SK-N-SH (cell line): ENCODE measurements around the gene TIMM21. TPM values are rescaled to one million over a fixed set of nuclear protein-coding genes. Genes with fewer than 3 reads are reported as not detected.

Experiments
- CTCF ChIA-PET: fragments of 300-600, 350-600 bp; formaldehyde crosslinking; extraction: SDS; loops from one replicate; lab custom pipeline; 2021; lab: Yijun Ruan, JAX
- POLR2A ChIA-PET: fragments of 350-600 bp; sonication (Branson Sonifier 250); formaldehyde crosslinking; extraction: SDS; loops from one replicate; lab custom pipeline; 2020; ENCODE audit warnings: antibody characterized with exemption, inconsistent platforms; lab: Yijun Ruan, JAX
- DNase-seq: peaks from one replicate; pipeline ENCODE4 v3.0.0; 2012
- H2AFZ ChIP-seq: fragments of 200-600 bp; sonication (generic); 2 replicates; pipeline ENCODE4 v1.8.1; 2016; ENCODE audit warnings: antibody characterized with exemption, mild to moderate bottlenecking, low read depth
- H3F3A ChIP-seq: fragments of 200-600 bp; sonication (generic); replicated peaks from 2 replicates; pipeline ENCODE3; 2016; ENCODE audit warnings: antibody characterized with exemption, mild to moderate bottlenecking; ENCODE audit not compliant: insufficient read depth
- H3K27ac ChIP-seq, 2 experiments: fragments of 200-500 bp in 1 of 2; fragments of 200-600 bp in 1 of 2; sonication (Bioruptor generic) in 1 of 2; sonication (generic), shearing (Covaris generic) in 1 of 2; 2 replicates each; pipeline versions ENCODE4 v1.5.1 to v1.6.1; 2014 to 2016; ENCODE audit warnings: low read depth in 2 of 2, inconsistent platforms in 1 of 2, low read length in 1 of 2, mild to moderate bottlenecking in 1 of 2, mixed read lengths in 1 of 2
- H3K27me3 ChIP-seq: fragments of 200-600 bp; sonication (generic), shearing (Covaris generic); 2 replicates; pipeline ENCODE4 v1.6.1; 2016; ENCODE audit warnings: mixed run types; ENCODE audit not compliant: insufficient read depth
- H3K36me3 ChIP-seq, 2 experiments: fragments of 200-500 bp in 1 of 2; fragments of 200-600 bp in 1 of 2; sonication (Bioruptor generic) in 1 of 2; sonication (generic) in 1 of 2; replicated peaks in 1 of 2; 2 replicates each; pipeline versions ENCODE3 to v1.5.1; 2014 to 2016; ENCODE audit warnings: low read length in 1 of 2, mild to moderate bottlenecking in 1 of 2; ENCODE audit not compliant: insufficient read depth in 2 of 2, control insufficient read depth in 1 of 2
- H3K4me1 ChIP-seq, 2 experiments: fragments of 200-500 bp in 1 of 2; fragments of 200-600 bp in 1 of 2; sonication (Bioruptor generic) in 1 of 2; sonication (generic), shearing (Covaris generic) in 1 of 2; 2 replicates each; pipeline versions ENCODE4 v1.5.1 to v1.6.1; 2014 to 2016; ENCODE audit warnings: low read depth in 1 of 2, low read length in 1 of 2, mixed run types in 1 of 2; ENCODE audit not compliant: insufficient read depth in 2 of 2, control insufficient read depth in 1 of 2
- H3K4me2 ChIP-seq: fragments of 200-600 bp; sonication (generic), shearing (Covaris generic); 2 replicates; pipeline ENCODE4 v1.6.1; 2017; ENCODE audit warnings: mixed run types
- H3K4me3 ChIP-seq, 2 experiments: fragments of 200-500 bp in 1 of 2; fragments of 200-600 bp in 1 of 2; sonication (Bioruptor generic) in 1 of 2; sonication (generic), shearing (Covaris generic) in 1 of 2; 2 replicates each; pipeline versions ENCODE4 v1.5.1 to v1.8.1; 2014 to 2016; ENCODE audit warnings: low read depth in 2 of 2, inconsistent platforms in 1 of 2, low read length in 1 of 2, mild to moderate bottlenecking in 1 of 2, mixed read lengths in 1 of 2, moderate library complexity in 1 of 2
- H3K79me2 ChIP-seq: fragments of 200-600 bp; sonication (generic); 2 replicates; pipeline ENCODE4 v1.8.1; 2017; ENCODE audit warnings: mild to moderate bottlenecking; ENCODE audit not compliant: insufficient read depth
- H3K9ac ChIP-seq: fragments of 200-600 bp; sonication (generic); 2 replicates; pipeline ENCODE4 v1.6.1; 2017; ENCODE audit warnings: mixed run types
- H3K9me2 ChIP-seq: fragments of 200-600 bp; sonication (generic); 2 replicates; pipeline ENCODE4 v1.6.1; 2017; ENCODE audit warnings: mixed run types
- H3K9me3 ChIP-seq: fragments of 200-600 bp; sonication (generic); 2 replicates; pipeline ENCODE4 v1.6.1; 2017; ENCODE audit warnings: mixed run types, mild to moderate bottlenecking, moderate library complexity
- H4K20me1 ChIP-seq: fragments of 200-600 bp; sonication (generic); 2 replicates; pipeline ENCODE4 v1.6.1; 2017; ENCODE audit warnings: mild to moderate bottlenecking, mixed run types; ENCODE audit not compliant: insufficient read depth
- CHD2 ChIP-seq: fragments of 150-350 bp; IDR thresholded peaks from 2 replicates; pipeline ENCODE4 v1.6.1; 2018; ENCODE audit warnings: low read length; ENCODE audit not compliant: partially characterized antibody
- EP300 ChIP-seq, 2 experiments: IDR thresholded peaks; 2 replicates each; pipeline versions ENCODE4 v1.4.0 to v1.6.1; 2012; ENCODE audit warnings: borderline replicate concordance in 1 of 2, low read depth in 1 of 2, low read length in 1 of 2
- FOSL2 ChIP-seq: IDR thresholded peaks from 2 replicates; pipeline ENCODE4 v1.4.0; 2012; ENCODE audit warnings: low read depth, mild to moderate bottlenecking, moderate library complexity, borderline replicate concordance
- FOXJ3 ChIP-seq: sonication (generic); formaldehyde crosslinking; IDR thresholded peaks from 2 replicates; pipeline ENCODE4 v1.5.1; 2020; ENCODE audit warnings: mild to moderate bottlenecking, missing genetic modification reagents
- GABPA ChIP-seq: IDR thresholded peaks from 2 replicates; pipeline ENCODE4 v1.4.0; 2012; ENCODE audit warnings: low read depth, mild to moderate bottlenecking
- GATA2 ChIP-seq: sonication (generic); formaldehyde crosslinking; IDR thresholded peaks from 2 replicates; pipeline ENCODE4 v1.5.0; 2020; ENCODE audit warnings: mild to moderate bottlenecking, missing genetic modification reagents
- NFIC ChIP-seq: IDR thresholded peaks from 2 replicates; pipeline ENCODE4 v1.4.0; 2012; ENCODE audit warnings: borderline replicate concordance
- NRF1 ChIP-seq: IDR thresholded peaks from 2 replicates; pipeline ENCODE4 v1.6.1; 2012; ENCODE audit warnings: low read depth, mild to moderate bottlenecking, low read length
- RAD21 ChIP-seq: IDR thresholded peaks from 2 replicates; pipeline ENCODE4 v1.6.1; 2012; ENCODE audit warnings: mild to moderate bottlenecking, low read length
- RXRA ChIP-seq: IDR thresholded peaks from 2 replicates; pipeline ENCODE4 v1.4.0; 2012; ENCODE audit warnings: low read depth, mild to moderate bottlenecking, borderline replicate concordance
- SIN3A ChIP-seq: IDR thresholded peaks from 2 replicates; pipeline ENCODE4 v1.6.1; 2012; ENCODE audit warnings: low read depth, mild to moderate bottlenecking, low read length, moderate library complexity, borderline replicate concordance
- TCF12 ChIP-seq: IDR thresholded peaks from 2 replicates; pipeline ENCODE4 v1.4.0; 2012
- WGBS: methylation state at CpG from one replicate; pipeline ENCODE4 v1.1.6; 2017; ENCODE audit warnings: low lambda C conversion rate; 5-methylcytosine and 5-hydroxymethylcytosine counted together
- polyA plus RNA-seq, 3 experiments: library from polyadenylated mRNA; depleted of rRNA; stranded (reverse); fragments of >200 nt; gene quantifications; 2 replicates each; pipeline ENCODE4 v1.2.3, GENCODE V29; 2012
- TF ChIP-seq, protein P1 (sequence below): fragments of 150-350 bp; IDR thresholded peaks from 2 replicates; pipeline ENCODE4 v1.6.1; 2016; ENCODE audit warnings: mild to moderate bottlenecking, low read depth, low read length
- TF ChIP-seq, protein P2 (sequence below): IDR thresholded peaks from 2 replicates; pipeline ENCODE4 v1.4.0; 2012; ENCODE audit warnings: low read depth, borderline replicate concordance
- TF ChIP-seq, protein P3 (sequence below): fragments of 150-350 bp; IDR thresholded peaks from 2 replicates; pipeline ENCODE4 v1.6.1; 2017; ENCODE audit warnings: antibody characterized with exemption, low read length, low read depth, borderline replicate concordance

The TIMM21 gene
- polyA plus RNA-seq, 1 of the 3 experiments (the other 2 are of a cell fraction) = 27.6 TPM

DNA sequence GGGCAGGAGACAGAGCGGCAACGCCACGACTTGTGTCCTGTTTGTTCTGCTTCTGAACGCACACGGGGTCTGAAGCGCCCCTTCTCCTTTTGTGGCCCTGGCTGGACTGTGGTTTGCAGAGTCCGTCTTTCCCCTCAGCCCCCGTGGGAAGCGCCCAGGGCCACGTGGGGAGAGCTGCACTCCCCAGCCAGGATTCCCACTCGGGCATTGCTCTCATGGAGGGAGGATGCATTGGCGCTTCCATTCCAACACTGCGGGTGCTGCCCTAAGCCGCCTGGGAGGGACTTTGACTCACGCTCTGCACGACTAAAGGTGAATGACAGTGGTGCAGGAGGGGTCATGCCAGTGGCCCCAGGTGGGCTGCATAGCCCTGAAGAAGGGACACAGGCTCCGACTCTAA lies 52.5 kb downstream of the TIMM21 start:
- no peak for DNase-seq
- TF ChIP-seq RXRA (no peak), GABPA (no peak), NRF1 (no peak)
- TF ChIP-seq, protein P1, sequence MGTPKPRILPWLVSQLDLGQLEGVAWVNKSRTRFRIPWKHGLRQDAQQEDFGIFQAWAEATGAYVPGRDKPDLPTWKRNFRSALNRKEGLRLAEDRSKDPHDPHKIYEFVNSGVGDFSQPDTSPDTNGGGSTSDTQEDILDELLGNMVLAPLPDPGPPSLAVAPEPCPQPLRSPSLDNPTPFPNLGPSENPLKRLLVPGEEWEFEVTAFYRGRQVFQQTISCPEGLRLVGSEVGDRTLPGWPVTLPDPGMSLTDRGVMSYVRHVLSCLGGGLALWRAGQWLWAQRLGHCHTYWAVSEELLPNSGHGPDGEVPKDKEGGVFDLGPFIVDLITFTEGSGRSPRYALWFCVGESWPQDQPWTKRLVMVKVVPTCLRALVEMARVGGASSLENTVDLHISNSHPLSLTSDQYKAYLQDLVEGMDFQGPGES = no peak
- TF ChIP-seq, protein P2, sequence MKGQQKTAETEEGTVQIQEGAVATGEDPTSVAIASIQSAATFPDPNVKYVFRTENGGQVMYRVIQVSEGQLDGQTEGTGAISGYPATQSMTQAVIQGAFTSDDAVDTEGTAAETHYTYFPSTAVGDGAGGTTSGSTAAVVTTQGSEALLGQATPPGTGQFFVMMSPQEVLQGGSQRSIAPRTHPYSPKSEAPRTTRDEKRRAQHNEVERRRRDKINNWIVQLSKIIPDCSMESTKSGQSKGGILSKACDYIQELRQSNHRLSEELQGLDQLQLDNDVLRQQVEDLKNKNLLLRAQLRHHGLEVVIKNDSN = no peak
- POLR2A ChIA-PET = no interaction called here
- WGBS = 49% methylated on average over 13 of the region's 17 CpGs
- CTCF ChIA-PET = interaction anchor here (5.3 kb wide), 1 partner anchor 141 kb away, joined by 91 read pairs; no protein-coding TSS in a partner anchor
- Histone ChIP-seq H4K20me1 (no peaks in the 10 kb centered on the region), H3F3A (peaks cover 6% of the 10 kb centered on the region), H3K36me3 (no peaks in the 10 kb centered on the region), H3K79me2 (no peaks in the 10 kb centered on the region), H3K9ac (no peak overlapping the region), H3K27ac (no peak overlapping the region), H3K4me1 (peaks cover 0 to 11% of the 10 kb centered on the region in 2 experiments; a peak in 1 of 4 replicates), H3K4me2 (no peak overlapping the region), H3K4me3 (no peak overlapping the region), H3K27me3 (peaks cover 26% of the 10 kb centered on the region), H3K9me2 (no peaks in the 10 kb centered on the region), H3K9me3 (no peaks in the 10 kb centered on the region), H2AFZ (no peak overlapping the region)

DNA sequence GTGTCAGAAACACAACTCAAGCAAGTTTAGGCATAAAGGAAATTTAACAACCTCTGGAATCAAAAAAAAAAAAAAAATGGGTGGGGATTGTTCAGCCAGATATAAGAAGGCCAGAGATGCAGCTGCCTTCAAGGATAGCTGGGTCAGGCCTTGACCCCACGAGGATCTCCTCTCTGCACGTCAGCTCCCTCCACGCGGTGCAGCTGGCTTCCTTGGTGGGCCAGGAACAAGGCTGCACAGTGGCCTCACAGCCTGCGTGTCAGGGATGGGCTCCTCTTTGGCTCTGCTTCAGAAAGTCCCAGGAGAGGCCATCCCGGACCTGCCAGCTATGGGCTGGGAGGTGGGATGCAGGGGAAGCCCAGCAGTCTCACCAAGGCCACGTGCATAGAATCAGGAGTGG lies 55.5 kb downstream of the TIMM21 start:
- ChIA-PET CTCF (interaction anchor here (1.4 to 4.0 kb wide), 2 partner anchors 138 to 149 kb away, joined by 5 to 26 read pairs; no protein-coding TSS in a partner anchor), POLR2A (interaction anchor here (0.6 kb wide), 1 partner anchor 87 kb away, joined by 4 read pairs; no protein-coding TSS in a partner anchor)
- TF ChIP-seq NFIC (no peak), TCF12 (no peak), GABPA (no peak), FOXJ3 (CRISPR knock-in tag) (no peak), GATA2 (CRISPR knock-in tag) (no peak), RAD21 (no peak), CHD2 (no peak), EP300 (IDR thresholded peaks at IDR 0.05; ENCODE audit: borderline replicate concordance in 1 of 2, low read depth in 1 of 2, low read length in 1 of 2) (no peak), SIN3A (no peak), FOSL2 (no peak)
- TF ChIP-seq, protein P2 = no peak
- TF ChIP-seq, protein P3, sequence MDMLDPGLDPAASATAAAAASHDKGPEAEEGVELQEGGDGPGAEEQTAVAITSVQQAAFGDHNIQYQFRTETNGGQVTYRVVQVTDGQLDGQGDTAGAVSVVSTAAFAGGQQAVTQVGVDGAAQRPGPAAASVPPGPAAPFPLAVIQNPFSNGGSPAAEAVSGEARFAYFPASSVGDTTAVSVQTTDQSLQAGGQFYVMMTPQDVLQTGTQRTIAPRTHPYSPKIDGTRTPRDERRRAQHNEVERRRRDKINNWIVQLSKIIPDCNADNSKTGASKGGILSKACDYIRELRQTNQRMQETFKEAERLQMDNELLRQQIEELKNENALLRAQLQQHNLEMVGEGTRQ = no peak
- TF ChIP-seq, protein P1 = no peak
- Histone ChIP-seq H3K4me3 (no peak overlapping the region), H3K27ac (no peak overlapping the region), H4K20me1 (no peaks in the 10 kb centered on the region), H3K4me2 (no peak overlapping the region), H3K9me2 (no peaks in the 10 kb centered on the region), H3K27me3 (peaks cover 21% of the 10 kb centered on the region), H3K36me3 (no peaks in the 10 kb centered on the region), H2AFZ (no peak overlapping the region), H3K4me1 (no peaks in the 10 kb centered on the region), H3K9me3 (no peaks in the 10 kb centered on the region), H3F3A (no peaks in the 10 kb centered on the region), H3K79me2 (no peaks in the 10 kb centered on the region), H3K9ac (no peak overlapping the region)
- DNase-seq = no peak
- WGBS = 47% methylated on average over 6 of the region's 7 CpGs
